OCI-LY7 (cell line): Measurements from ENCODE around the gene SRSF10.
"Not testable (repeated sequence)": the region's sequence is repeated elsewhere in the genome, so short reads cannot be mapped to it uniquely, and the experiment has no call there.

ENCODE experiments used
- CTCF ChIP-seq: fragments of 200-600 bp; sonication (generic); conservative IDR thresholded peaks from 2 replicates; pipeline ENCODE4 v1.5.1; 2014; ENCODE audit warnings: mild to moderate bottlenecking, antibody characterized with exemption, low read length, moderate library complexity, mixed read lengths
- EZH2phosphoT487 ChIP-seq: fragments of 200-600 bp; sonication (generic); IDR thresholded peaks from 2 replicates; pipeline ENCODE4 v1.6.1; 2018; ENCODE audit warnings: low read depth, borderline replicate concordance, mild to moderate bottlenecking, mixed run types, antibody characterized with exemption, low read length, moderate library complexity, mixed read lengths

GRCh38 chr1:23958040-23958809 lies 21.9 kb downstream of the SRSF10 start:
- not testable (repeated sequence) for TF ChIP-seq CTCF, EZH2phosphoT487
